BLaER1 treated with 17β-estradiol and CSF1 and Interleukin-3, amounts not matched to agents 10 nM and 100 nM (cell line): ENCODE results near the gene COL23A1.

ENCODE experiments used
- H3K27ac ChIP-seq, 11 experiments: shearing (Covaris generic); formaldehyde crosslinking; 2 replicates each; pipeline ENCODE4 v1.8.1; 2022
- H3K27me3 ChIP-seq, 11 experiments: shearing (Covaris generic); formaldehyde crosslinking; 2 replicates each; pipeline ENCODE4 v1.8.1; 2022
- H3K36me3 ChIP-seq, 11 experiments: shearing (Covaris generic); formaldehyde crosslinking; 2 replicates each; pipeline ENCODE4 v1.8.1; 2022
- H3K4me1 ChIP-seq, 10 experiments: shearing (Covaris generic); formaldehyde crosslinking; 2 replicates each; pipeline ENCODE4 v1.8.1; 2022
- H3K4me2 ChIP-seq, 11 experiments: shearing (Covaris generic); formaldehyde crosslinking; 2 replicates each; pipeline ENCODE4 v1.8.1; 2022
- H3K4me3 ChIP-seq, 10 experiments: shearing (Covaris generic); formaldehyde crosslinking; 2 replicates each; pipeline ENCODE4 v1.8.1; 2022
- H3K9ac ChIP-seq, 11 experiments: shearing (Covaris generic); formaldehyde crosslinking; 2 replicates each; pipeline ENCODE4 v1.8.1; 2022
- H3K9me3 ChIP-seq, 11 experiments: shearing (Covaris generic); formaldehyde crosslinking; replicated peaks in 1 of 11; 2 replicates each; pipeline ENCODE4 v1.8.1; 2022
- H4K20me1 ChIP-seq, 11 experiments: shearing (Covaris generic); formaldehyde crosslinking; 2 replicates each; pipeline ENCODE4 v1.8.1; 2022
- Cebpa-rat ChIP-seq, 11 experiments: shearing (Covaris generic); IDR thresholded peaks; 2 replicates each; pipeline ENCODE4 v1.8.1; 2022

The COL23A1 gene

GRCh38 chr5:178336889-178337288 lies 253.3 kb downstream of the COL23A1 start:
- H3K4me2 ChIP-seq, result no peak overlapping the region
- no peaks in the 10 kb centered on the region for H3K36me3 ChIP-seq
- H3K9me3 ChIP-seq, result no peaks in the 10 kb centered on the region
- no peak for TF ChIP-seq Cebpa-rat (IDR thresholded peaks at IDR 0.05)
- peaks cover 8 to 38% (median 26%) of the 10 kb centered on the region in 10 experiments; a peak in 18 of 20 replicates for H3K4me1 ChIP-seq
- H3K27ac ChIP-seq, result no peak overlapping the region
- no peak overlapping the region for H3K4me3 ChIP-seq
- no peaks in the 10 kb centered on the region for H3K27me3 ChIP-seq
- H4K20me1 ChIP-seq, result peaks cover 0 to 6% (median 0%) of the 10 kb centered on the region in 11 experiments; a peak in 1 of 22 replicates
- no peak overlapping the region for H3K9ac ChIP-seq

GRCh38 chr5:178335302-178336030 lies 254.7 kb downstream of the COL23A1 start:
- no peak for TF ChIP-seq Cebpa-rat (IDR thresholded peaks at IDR 0.05)

GRCh38 chr5:178334861-178335260 lies 255.3 kb downstream of the COL23A1 start:
- no peak overlapping the region for H3K4me3 ChIP-seq
- H3K27ac ChIP-seq, result no peak overlapping the region
- H3K36me3 ChIP-seq, result no peaks in the 10 kb centered on the region
- H3K9ac ChIP-seq, result no peak overlapping the region
- TF ChIP-seq Cebpa-rat (IDR thresholded peaks at IDR 0.05), result no peak
- peaks cover 28 to 46% (median 34%) of the 10 kb centered on the region in 10 experiments for H3K4me1 ChIP-seq
- no peaks in the 10 kb centered on the region for H4K20me1 ChIP-seq
- H3K9me3 ChIP-seq, result no peaks in the 10 kb centered on the region
- H3K27me3 ChIP-seq, result no peaks in the 10 kb centered on the region
- peak overlapping the region in 5 of 11 experiments; percentile 10 to 48 (median 30); a peak in 8 of 22 replicates for H3K4me2 ChIP-seq

More at GRCh38 chr5:178335302-178336030, 254.7 kb downstream of the COL23A1 start:
- Histone ChIP-seq H3K9me3 (no peaks in the 10 kb centered on the region), H3K27ac (no peak overlapping the region), H4K20me1 (peaks cover 0 to 3% (median 0%) of the 10 kb centered on the region in 11 experiments; a peak in 1 of 22 replicates), H3K4me2 (peak overlapping the region in 5 of 11 experiments; percentile 10 to 48 (median 30); a peak in 8 of 22 replicates), H3K27me3 (no peaks in the 10 kb centered on the region), H3K4me3 (no peak overlapping the region), H3K9ac (no peak overlapping the region), H3K4me1 (peaks cover 22 to 46% (median 34%) of the 10 kb centered on the region in 10 experiments), H3K36me3 (no peaks in the 10 kb centered on the region)

- Histone ChIP-seq H3K27me3 (no peaks in the 10 kb centered on the region), H3K9ac (no peak overlapping the region), H3K27ac (no peak overlapping the region), H3K4me2 (no peak overlapping the region), H3K4me3 (no peak overlapping the region), H4K20me1 (no peaks in the 10 kb centered on the region), H3K36me3 (no peaks in the 10 kb centered on the region), H3K4me1 (peaks cover 36 to 48% (median 38%) of the 10 kb centered on the region in 10 experiments), H3K9me3 (no peaks in the 10 kb centered on the region)
- TF ChIP-seq Cebpa-rat (IDR thresholded peaks at IDR 0.05), result no peak
Measured at GRCh38 chr5:178333821-178334481, 256.2 kb downstream of the COL23A1 start.

- no peak overlapping the region for H3K4me3 ChIP-seq
- H4K20me1 ChIP-seq, result no peaks in the 10 kb centered on the region
- H3K4me2 ChIP-seq, result no peak overlapping the region
- no peak overlapping the region for H3K9ac ChIP-seq
- no peaks in the 10 kb centered on the region for H3K27me3 ChIP-seq
- H3K4me1 ChIP-seq, result peaks cover 41 to 66% (median 50%) of the 10 kb centered on the region in 10 experiments
- no peak overlapping the region for H3K27ac ChIP-seq
- no peaks in the 10 kb centered on the region for H3K36me3 ChIP-seq
- no peak for TF ChIP-seq Cebpa-rat (IDR thresholded peaks at IDR 0.05)
- no peaks in the 10 kb centered on the region for H3K9me3 ChIP-seq
Measured at GRCh38 chr5:178332210-178332641, 258.0 kb downstream of the COL23A1 start.

GRCh38 chr5:178331491-178331996 lies 258.6 kb downstream of the COL23A1 start:
- Histone ChIP-seq H3K9me3 (no peaks in the 10 kb centered on the region), H3K27ac (no peak overlapping the region), H3K9ac (no peak overlapping the region), H3K36me3 (no peaks in the 10 kb centered on the region), H4K20me1 (no peaks in the 10 kb centered on the region), H3K4me2 (peak overlapping the region; percentile 51 to 91 (median 66); a peak in 21 of 22 replicates), H3K27me3 (no peaks in the 10 kb centered on the region), H3K4me3 (no peak overlapping the region), H3K4me1 (peaks cover 44 to 70% (median 54%) of the 10 kb centered on the region in 10 experiments)
- TF ChIP-seq Cebpa-rat (IDR thresholded peaks at IDR 0.05), result no peak

- Histone ChIP-seq H3K4me3 (no peak overlapping the region), H3K9ac (no peak overlapping the region), H3K27me3 (peaks cover 0 to 5% (median 0%) of the 10 kb centered on the region in 11 experiments; a peak in 4 of 22 replicates), H3K4me2 (peak overlapping the region; percentile 51 to 91 (median 66)), H3K36me3 (no peaks in the 10 kb centered on the region), H3K27ac (no peak overlapping the region), H4K20me1 (no peaks in the 10 kb centered on the region), H3K9me3 (no peaks in the 10 kb centered on the region), H3K4me1 (peaks cover 47 to 70% (median 55%) of the 10 kb centered on the region in 10 experiments)
- TF ChIP-seq Cebpa-rat (IDR thresholded peaks at IDR 0.05), result no peak
Measured at GRCh38 chr5:178330791-178331404, 259.3 kb downstream of the COL23A1 start.

- Histone ChIP-seq H3K4me2 (peak overlapping the region; percentile 51 to 91 (median 74)), H3K27ac (no peak overlapping the region), H3K9me3 (no peaks in the 10 kb centered on the region), H3K4me3 (no peak overlapping the region), H4K20me1 (peaks cover 0 to 9% (median 2%) of the 10 kb centered on the region in 11 experiments; a peak in 7 of 22 replicates), H3K9ac (no peak overlapping the region), H3K36me3 (no peaks in the 10 kb centered on the region), H3K4me1 (peaks cover 55 to 74% (median 68%) of the 10 kb centered on the region in 10 experiments), H3K27me3 (peaks cover 0 to 23% (median 3%) of the 10 kb centered on the region in 11 experiments; a peak in 11 of 22 replicates)
- TF ChIP-seq Cebpa-rat (IDR thresholded peaks at IDR 0.05), result no peak
Measured at GRCh38 chr5:178328826-178329730, 261.1 kb downstream of the COL23A1 start.
